GM12864 (cell line): ENCODE results near the gene PMVK.

Experiments
- DNase-seq: peaks from one replicate; pipeline ENCODE4 v3.0.0-alpha.2; 2011; ENCODE audit warnings: low read depth
- H3K4me3 ChIP-seq: 2 replicates; pipeline ENCODE4 v1.5.1; 2011; ENCODE audit warnings: mild to moderate bottlenecking, low read depth, low read length, control low read depth
- TF ChIP-seq, protein P1 (sequence below): IDR thresholded peaks from 2 replicates; pipeline ENCODE4 v1.5.1; 2011; ENCODE audit warnings: low read depth, mild to moderate bottlenecking, moderate library complexity, low read length, control low read depth, inconsistent platforms; ENCODE audit errors: missing control alignments

The PMVK gene

GRCh38 chr1:154940651-154941194, 4.2 kb upstream of the PMVK start:
- no peak for DNase-seq
- TF ChIP-seq, protein P1, sequence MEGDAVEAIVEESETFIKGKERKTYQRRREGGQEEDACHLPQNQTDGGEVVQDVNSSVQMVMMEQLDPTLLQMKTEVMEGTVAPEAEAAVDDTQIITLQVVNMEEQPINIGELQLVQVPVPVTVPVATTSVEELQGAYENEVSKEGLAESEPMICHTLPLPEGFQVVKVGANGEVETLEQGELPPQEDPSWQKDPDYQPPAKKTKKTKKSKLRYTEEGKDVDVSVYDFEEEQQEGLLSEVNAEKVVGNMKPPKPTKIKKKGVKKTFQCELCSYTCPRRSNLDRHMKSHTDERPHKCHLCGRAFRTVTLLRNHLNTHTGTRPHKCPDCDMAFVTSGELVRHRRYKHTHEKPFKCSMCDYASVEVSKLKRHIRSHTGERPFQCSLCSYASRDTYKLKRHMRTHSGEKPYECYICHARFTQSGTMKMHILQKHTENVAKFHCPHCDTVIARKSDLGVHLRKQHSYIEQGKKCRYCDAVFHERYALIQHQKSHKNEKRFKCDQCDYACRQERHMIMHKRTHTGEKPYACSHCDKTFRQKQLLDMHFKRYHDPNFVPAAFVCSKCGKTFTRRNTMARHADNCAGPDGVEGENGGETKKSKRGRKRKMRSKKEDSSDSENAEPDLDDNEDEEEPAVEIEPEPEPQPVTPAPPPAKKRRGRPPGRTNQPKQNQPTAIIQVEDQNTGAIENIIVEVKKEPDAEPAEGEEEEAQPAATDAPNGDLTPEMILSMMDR: no peak
- H3K4me3 ChIP-seq: peak overlapping the region; percentile 63

DNA sequence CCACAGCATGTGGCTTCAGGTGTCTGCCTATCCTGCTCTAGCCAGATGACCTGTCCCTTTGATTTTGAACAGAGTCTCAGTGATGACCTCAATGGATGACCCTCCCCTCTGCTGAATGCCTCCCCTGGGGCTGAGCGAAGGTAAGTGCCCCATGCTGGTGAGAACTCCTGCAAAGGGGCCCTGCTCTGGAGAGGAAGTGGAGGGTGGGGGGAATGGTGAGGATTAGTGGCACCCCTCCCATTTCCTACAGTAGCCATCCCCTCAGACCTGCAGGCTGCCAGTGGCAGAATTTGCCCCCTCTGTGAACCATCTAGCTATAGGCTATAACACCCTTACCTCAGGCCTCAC, 3.7 kb upstream of the PMVK start:
- no peak for DNase-seq
- TF ChIP-seq, protein P1: no peak
- H3K4me3 ChIP-seq: peak overlapping the region; percentile 63

DNA sequence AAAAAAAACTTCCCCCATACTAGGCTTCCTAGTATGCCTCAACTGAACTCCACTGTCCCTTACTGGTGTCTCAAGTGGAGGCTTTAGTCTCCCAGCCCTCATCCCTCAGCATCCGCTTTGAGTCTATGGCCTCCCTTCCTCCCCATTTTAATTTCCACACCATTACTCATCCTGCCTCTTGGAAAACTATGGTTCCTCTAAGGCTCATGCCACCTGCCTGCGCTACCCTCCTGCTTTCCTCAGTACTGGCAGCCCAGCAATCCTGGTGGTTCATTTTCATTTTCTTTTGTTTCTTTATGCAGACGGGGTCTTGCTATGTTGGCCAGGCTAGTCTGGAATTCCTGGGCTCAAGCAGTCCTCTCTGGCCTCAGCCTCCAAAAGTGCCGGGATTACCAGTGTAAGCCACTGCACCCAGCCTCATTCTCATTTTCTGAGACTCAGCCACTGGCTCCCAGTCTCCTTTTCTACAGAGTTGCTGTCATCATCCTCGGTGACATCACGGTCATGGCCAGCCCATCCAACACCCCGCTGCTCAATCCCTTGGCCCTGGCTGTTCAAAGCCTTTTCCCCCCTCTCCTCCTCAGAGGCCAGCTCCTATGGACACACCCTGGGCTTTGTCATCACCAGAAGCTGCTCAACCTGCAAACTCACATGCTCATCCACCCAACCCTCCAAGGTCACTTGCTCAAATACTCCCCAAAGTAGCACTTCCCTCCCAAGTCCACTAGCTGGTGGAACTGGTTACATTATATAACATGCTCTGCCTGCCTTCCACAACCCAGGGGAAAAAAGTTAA, 2.3 kb upstream of the PMVK start:
- peak overlapping the region; percentile 81; the same call in 1 of the 2 replicates for H3K4me3 ChIP-seq
- TF ChIP-seq, protein P1: no peak
- no peak for DNase-seq

GRCh38 chr1:154937988-154938386, 1.5 kb upstream of the PMVK start:
- H3K4me3 ChIP-seq: peak overlapping the region; percentile 81
- TF ChIP-seq, protein P1: no peak
- no peak for DNase-seq

DNA sequence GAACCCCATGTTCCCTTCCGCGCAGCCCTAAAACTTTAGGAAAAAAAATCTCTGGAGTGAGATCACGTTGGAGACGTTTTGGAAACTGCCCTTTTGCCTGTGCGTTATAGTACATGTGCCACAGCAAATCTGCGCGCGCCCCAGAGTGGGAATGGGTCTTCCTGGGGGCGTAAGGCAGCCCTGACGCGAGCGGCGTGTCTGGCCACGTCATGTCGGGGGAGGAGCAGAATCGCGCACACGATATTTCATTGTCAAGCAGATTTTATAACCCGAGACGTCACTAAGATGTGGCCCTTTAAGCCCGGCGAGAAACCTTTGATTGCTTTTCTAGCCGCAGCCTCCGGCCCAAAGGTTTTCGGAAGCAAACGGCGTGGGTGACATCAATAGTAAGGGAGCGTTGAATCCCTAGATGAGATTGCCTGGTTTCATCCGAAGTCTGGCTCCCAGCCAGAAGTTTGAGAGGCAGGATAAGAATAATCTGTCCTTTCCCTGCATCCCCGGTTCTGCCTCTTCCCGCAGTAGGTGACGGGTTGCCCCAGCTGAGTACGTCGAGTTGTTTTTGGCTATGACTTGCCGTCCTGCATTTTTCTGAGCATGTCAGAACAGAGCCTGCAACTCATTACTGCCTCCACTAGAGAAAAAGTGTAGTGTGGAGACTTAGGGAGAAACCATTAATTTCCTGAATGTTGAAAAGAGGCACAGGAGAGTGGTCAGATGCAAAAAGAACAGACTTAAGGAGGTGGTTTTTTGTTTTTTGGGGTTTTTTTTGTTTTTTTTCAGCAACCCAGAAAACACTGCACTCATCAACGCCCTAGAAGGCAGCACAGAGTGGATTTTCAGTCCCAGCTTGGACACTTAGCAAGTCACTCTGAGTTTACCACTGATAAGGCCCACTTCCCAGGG, 817 bp upstream of the PMVK start:
- TF ChIP-seq, protein P1: peak; percentile 28
- DNase-seq: peak; percentile 88
- peak overlapping the region; percentile 81 for H3K4me3 ChIP-seq

DNA sequence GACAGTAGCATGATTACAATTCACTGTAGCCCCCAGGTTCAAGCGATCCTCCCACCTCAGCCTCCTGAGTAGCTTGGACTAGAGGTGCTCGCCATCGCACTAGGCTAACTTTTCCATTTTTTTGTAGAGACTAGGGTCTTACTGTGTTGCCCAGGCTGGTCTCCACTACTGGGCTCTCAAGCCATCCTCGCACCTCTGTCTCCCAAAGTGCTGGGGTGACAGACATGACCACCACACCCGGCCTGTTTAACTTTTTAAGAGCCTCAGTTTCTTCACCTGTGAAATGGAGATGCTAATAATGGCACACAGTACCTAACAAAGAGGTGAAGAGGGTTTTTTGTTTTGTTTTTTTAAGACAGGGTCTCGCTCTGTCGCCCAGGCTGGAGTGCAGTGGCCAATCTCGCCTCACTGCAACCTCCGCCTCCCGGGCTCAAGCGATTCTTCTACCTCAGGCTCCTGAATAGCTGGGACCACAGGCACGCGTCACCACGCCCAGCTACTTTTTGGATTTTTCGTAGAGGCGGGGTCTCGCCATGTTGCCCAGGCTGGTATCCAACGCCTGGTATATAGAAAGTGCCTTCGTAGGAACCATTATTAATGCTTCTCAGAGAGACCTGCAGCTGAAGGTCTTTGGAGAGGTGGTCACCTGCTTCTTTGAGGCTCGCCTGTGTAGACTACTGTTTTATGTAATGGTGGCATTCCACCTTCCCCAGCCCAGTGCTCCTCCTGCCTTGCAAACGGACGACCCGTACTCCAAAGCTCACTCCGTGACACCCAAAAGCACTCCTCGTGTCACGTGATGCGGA, 567 bp downstream of the PMVK start:
- H3K4me3 ChIP-seq: peak overlapping the region; percentile 81
- no peak for DNase-seq

More for the DNA sequence above, 567 bp downstream of the PMVK start:
- TF ChIP-seq, protein P1: no peak
